D721Med (cell line): ENCODE data around the gene GCGR.

Experiments used
- DNase-seq: peaks from one replicate; pipeline ENCODE4 v3.0.0; 2011; ENCODE audit warnings: low spot score; ENCODE audit not compliant: insufficient read length
- FAIRE-seq: peaks from 2 replicates; lab custom pipeline; 2011; peaks lifted over from hg19 to GRCh38; lab: Jason Lieb, UNC
- CTCF ChIP-seq: IDR thresholded peaks from 2 replicates; pipeline ENCODE4 v1.5.1; 2012; ENCODE audit warnings: mild to moderate bottlenecking, control low read depth; ENCODE audit not compliant: insufficient read depth; ENCODE audit errors: missing control alignments

The GCGR gene

GRCh38 chr17:81828656-81829055 is 24.7 kb downstream of the GCGR start:
- DNase-seq (no peak), FAIRE-seq (no peak)
- TF ChIP-seq CTCF = no peak

GRCh38 chr17:81829858-81830257 is 25.9 kb downstream of the GCGR start:
- no peak for FAIRE-seq

GRCh38 chr17:81831563-81831956 is 27.6 kb downstream of the GCGR start:
- no peak for TF ChIP-seq CTCF
- FAIRE-seq = no peak

More at GRCh38 chr17:81829858-81830257, 25.9 kb downstream of the GCGR start:
- no peak for DNase-seq
- no peak for TF ChIP-seq CTCF

GRCh38 chr17:81831957-81832607 is 28.1 kb downstream of the GCGR start:
- FAIRE-seq = no peak
- no peak for DNase-seq
- no peak for TF ChIP-seq CTCF

More at GRCh38 chr17:81831563-81831956, 27.6 kb downstream of the GCGR start:
- no peak for DNase-seq

- DNase-seq (no peak), FAIRE-seq (no peak)
- no peak for TF ChIP-seq CTCF
Observed at GRCh38 chr17:81832608-81833159, 28.7 kb downstream of the GCGR start.

- no peak for TF ChIP-seq CTCF
- FAIRE-seq = no peak
Observed at GRCh38 chr17:81833160-81833920, 29.4 kb downstream of the GCGR start, which contains the start of gene MCRIP1. Gene MCRIP1 (minus strand): TSS chr17:81833291. CDS start chr17:81824506, 8,785 bp downstream.

More at GRCh38 chr17:81833160-81833920, 29.4 kb downstream of the GCGR start, which contains the start of gene MCRIP1:
- DNase-seq = peak; percentile 98
